Sigmoid colon (tissue), 4 donors: Measurements from ENCODE around the gene AFF4.

Experiments
- CTCF ChIP-seq, 4 experiments: fragments of 450-650 bp in 3 of 4; fragments of 200-600 bp in 1 of 4; IDR thresholded peaks; one replicate each; pipeline ENCODE4 v1.5.1; 2016 to 2019; ENCODE audit warnings: antibody characterized with exemption in 4 of 4, mild to moderate bottlenecking in 3 of 4, moderate library complexity in 2 of 4
- EP300 ChIP-seq, 4 donors: sonication (generic); formaldehyde crosslinking; IDR thresholded peaks; one replicate each; pipeline ENCODE4 v1.6.1; 2017; ENCODE audit warnings: antibody characterized with exemption in 4 of 4
- POLR2A ChIP-seq, 2 donors: fragments of 450-650 bp; IDR thresholded peaks; one replicate each; pipeline ENCODE4 v1.6.1; 2016; ENCODE audit warnings: antibody characterized with exemption in 2 of 2, mild to moderate bottlenecking in 2 of 2, moderate library complexity in 2 of 2
- POLR2AphosphoS5 ChIP-seq, 4 donors: sonication (generic); formaldehyde crosslinking; IDR thresholded peaks; one replicate each; pipeline ENCODE4 v1.6.1; 2017; ENCODE audit warnings: antibody characterized with exemption in 4 of 4

GRCh38 chr5:132996307-132996706 lies 32.9 kb upstream of the AFF4 start:
- TF ChIP-seq CTCF (IDR thresholded peaks at IDR 0.05) (no peak), EP300 (IDR thresholded peaks at IDR 0.05) (no peak), POLR2A (IDR thresholded peaks at IDR 0.05) (no peak), POLR2AphosphoS5 (IDR thresholded peaks at IDR 0.05) (no peak)
